Fibroblast of lung (primary cell): ENCODE results near the gene ELAVL1. TPM values are rescaled to one million over a fixed set of nuclear protein-coding genes. Genes with fewer than 3 reads are reported as not detected.

ENCODE experiments used
- DNase-seq, 2 donors: peaks; one replicate each; pipeline versions ENCODE4 v3.0.0 to v3.0.0-alpha.2; 2010; ENCODE audit warnings: low read depth in 2 of 2
- H2AFZ ChIP-seq: 2 replicates; pipeline ENCODE4 v1.5.1; 2012; ENCODE audit warnings: low read length, control low read depth, inconsistent platforms
- H3K27ac ChIP-seq: 2 replicates; pipeline ENCODE4 v1.5.1; 2011; ENCODE audit warnings: low read length, control low read depth; ENCODE audit not compliant: insufficient read depth
- H3K27me3 ChIP-seq: 2 replicates; pipeline ENCODE4 v1.5.1; 2011; ENCODE audit warnings: mild to moderate bottlenecking, low read length; ENCODE audit not compliant: control insufficient read depth, insufficient read depth
- H3K36me3 ChIP-seq: 2 replicates; pipeline ENCODE4 v1.5.1; 2011; ENCODE audit warnings: low read length; ENCODE audit not compliant: control insufficient read depth, insufficient read depth
- H3K4me1 ChIP-seq: 2 replicates; pipeline ENCODE4 v1.5.1; 2011; ENCODE audit warnings: low read length; ENCODE audit not compliant: control insufficient read depth, insufficient read depth; ENCODE audit errors: extremely low read depth
- H3K4me2 ChIP-seq: 2 replicates; pipeline ENCODE4 v1.5.1; 2011; ENCODE audit warnings: low read length, control low read depth; ENCODE audit not compliant: insufficient read depth; ENCODE audit errors: extremely low read depth
- H3K4me3 ChIP-seq, 4 experiments: fragments of 200-600 bp in 1 of 4; sonication (generic) in 1 of 4; replicated peaks in 1 of 4; 2 replicates each; pipeline ENCODE4 v1.5.1; 2011 to 2016; ENCODE audit warnings: low read length in 4 of 4, low read depth in 3 of 4, mild to moderate bottlenecking in 3 of 4, control low read depth in 2 of 4, inconsistent platforms in 1 of 4, mixed read lengths in 1 of 4; ENCODE audit not compliant: insufficient read depth in 1 of 4; ENCODE audit errors: control extremely low read depth in 1 of 4
- H3K79me2 ChIP-seq: 2 replicates; pipeline ENCODE4 v1.5.1; 2012; ENCODE audit warnings: mild to moderate bottlenecking, low read length, inconsistent platforms; ENCODE audit not compliant: control insufficient read depth, insufficient read depth
- H3K9ac ChIP-seq: 2 replicates; pipeline ENCODE4 v1.5.1; 2011; ENCODE audit warnings: mild to moderate bottlenecking, low read length, control low read depth; ENCODE audit not compliant: insufficient read depth
- H3K9me3 ChIP-seq: 2 replicates; pipeline ENCODE4 v1.5.1; 2012; ENCODE audit warnings: low read depth, low read length; ENCODE audit not compliant: control insufficient read depth, insufficient read depth
- H4K20me1 ChIP-seq: 2 replicates; pipeline ENCODE4 v1.5.1; 2011; ENCODE audit warnings: low read length; ENCODE audit not compliant: control insufficient read depth, insufficient read depth; ENCODE audit errors: extremely low read depth
- EZH2 ChIP-seq: IDR thresholded peaks from 2 replicates; pipeline ENCODE4 v1.5.1; 2012; ENCODE audit warnings: low read length, control low read depth, mild to moderate bottlenecking; ENCODE audit errors: missing control alignments
- polyA plus RNA-seq, 2 donors: library from polyadenylated mRNA; depleted of rRNA in 1 of 2; stranded (reverse) in 1 of 2; unstranded in 1 of 2; fragments of >200 nt; gene quantifications; 2 replicates each; pipeline ENCODE4 v1.2.1, GENCODE V29; 2011 to 2012; ENCODE audit warnings: missing spikeins in 1 of 2
- total RNA-seq: library from RNA; depleted of rRNA; stranded (reverse); fragments of >200 nt; gene quantifications from 2 replicates; pipeline ENCODE4 v1.2.1, GENCODE V29; 2014
- TF ChIP-seq, protein P1 (sequence below), 2 donors: IDR thresholded peaks in 1 of 2; conservative IDR thresholded peaks in 1 of 2; 1 replicate in 1 of 2; 2 replicates in 1 of 2; pipeline ENCODE4 v1.5.1; 2011 to 2012; ENCODE audit warnings: low read length in 2 of 2, control low read depth in 1 of 2, inconsistent platforms in 1 of 2, low read depth in 1 of 2, mild to moderate bottlenecking in 1 of 2

Gene ELAVL1
- total and polyA plus RNA-seq, 2 donors (not counting 1 experiment from before 2014, with no cell fraction given) = 15.2 to 61.6 TPM

DNA sequence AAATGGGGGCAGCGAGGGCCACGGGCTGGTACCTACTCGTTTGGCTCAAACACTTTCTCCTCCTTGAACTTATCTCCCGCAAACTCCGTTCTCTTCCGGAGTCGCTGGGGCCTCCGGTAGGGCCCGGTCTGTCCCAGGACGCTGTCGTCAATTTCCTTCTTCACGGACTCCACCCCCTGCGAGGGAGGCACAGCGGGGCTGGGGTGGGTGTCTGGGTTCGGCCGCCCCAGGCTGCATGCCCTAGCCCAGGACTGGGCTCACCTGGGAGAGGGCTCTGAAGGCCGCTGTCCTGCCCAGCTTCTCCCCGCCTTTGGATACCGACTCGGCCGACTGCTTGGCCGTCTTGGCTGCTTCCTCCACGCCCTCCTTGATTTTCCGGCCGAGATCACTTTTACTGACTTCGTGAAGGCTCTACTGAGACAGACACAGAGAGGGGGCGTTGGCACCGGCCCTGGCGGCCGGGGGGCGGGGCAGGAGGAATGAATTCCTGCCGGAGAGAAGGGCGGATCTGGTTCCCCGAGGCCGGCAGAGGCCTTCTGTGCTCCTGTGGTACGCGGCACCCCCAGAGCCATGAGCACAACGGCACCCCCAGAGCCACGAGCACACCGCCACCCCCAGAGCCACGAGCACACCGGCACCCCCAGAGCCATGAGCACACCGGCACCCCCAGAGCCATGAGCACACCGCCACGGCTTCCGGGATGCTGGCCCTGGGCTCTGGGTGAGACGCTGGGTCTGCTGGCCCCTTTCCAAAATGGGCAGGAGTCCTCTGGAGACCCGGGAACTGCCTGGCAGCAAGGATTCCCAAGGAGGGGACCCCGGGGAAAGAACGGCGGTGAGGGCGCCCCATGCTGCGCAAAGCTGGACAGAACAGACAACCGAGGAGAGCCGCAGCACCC lies 71.4 kb downstream of the ELAVL1 start:
- Histone ChIP-seq H3K27me3 (no peaks in the 10 kb centered on the region), H3K4me1 (peaks cover 10% of the 10 kb centered on the region), H3K9ac (no peak overlapping the region), H3K27ac (no peak overlapping the region), H3K4me3 (no peak overlapping the region), H3K4me2 (no peak overlapping the region), H2AFZ (no peak overlapping the region), H3K79me2 (no peaks in the 10 kb centered on the region), H3K9me3 (no peaks in the 10 kb centered on the region), H3K36me3 (peaks cover 38% of the 10 kb centered on the region), H4K20me1 (no peaks in the 10 kb centered on the region)
- TF ChIP-seq, protein P1, sequence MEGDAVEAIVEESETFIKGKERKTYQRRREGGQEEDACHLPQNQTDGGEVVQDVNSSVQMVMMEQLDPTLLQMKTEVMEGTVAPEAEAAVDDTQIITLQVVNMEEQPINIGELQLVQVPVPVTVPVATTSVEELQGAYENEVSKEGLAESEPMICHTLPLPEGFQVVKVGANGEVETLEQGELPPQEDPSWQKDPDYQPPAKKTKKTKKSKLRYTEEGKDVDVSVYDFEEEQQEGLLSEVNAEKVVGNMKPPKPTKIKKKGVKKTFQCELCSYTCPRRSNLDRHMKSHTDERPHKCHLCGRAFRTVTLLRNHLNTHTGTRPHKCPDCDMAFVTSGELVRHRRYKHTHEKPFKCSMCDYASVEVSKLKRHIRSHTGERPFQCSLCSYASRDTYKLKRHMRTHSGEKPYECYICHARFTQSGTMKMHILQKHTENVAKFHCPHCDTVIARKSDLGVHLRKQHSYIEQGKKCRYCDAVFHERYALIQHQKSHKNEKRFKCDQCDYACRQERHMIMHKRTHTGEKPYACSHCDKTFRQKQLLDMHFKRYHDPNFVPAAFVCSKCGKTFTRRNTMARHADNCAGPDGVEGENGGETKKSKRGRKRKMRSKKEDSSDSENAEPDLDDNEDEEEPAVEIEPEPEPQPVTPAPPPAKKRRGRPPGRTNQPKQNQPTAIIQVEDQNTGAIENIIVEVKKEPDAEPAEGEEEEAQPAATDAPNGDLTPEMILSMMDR (conservative IDR thresholded peaks at IDR 0.05 in 1 of 2, IDR thresholded peaks at IDR 0.05 in 1 of 2; ENCODE audit: low read depth in 1 of 2, low read length in 2 of 2) = no peak
- TF ChIP-seq EZH2 = no peak
- DNase-seq = no peak

DNA sequence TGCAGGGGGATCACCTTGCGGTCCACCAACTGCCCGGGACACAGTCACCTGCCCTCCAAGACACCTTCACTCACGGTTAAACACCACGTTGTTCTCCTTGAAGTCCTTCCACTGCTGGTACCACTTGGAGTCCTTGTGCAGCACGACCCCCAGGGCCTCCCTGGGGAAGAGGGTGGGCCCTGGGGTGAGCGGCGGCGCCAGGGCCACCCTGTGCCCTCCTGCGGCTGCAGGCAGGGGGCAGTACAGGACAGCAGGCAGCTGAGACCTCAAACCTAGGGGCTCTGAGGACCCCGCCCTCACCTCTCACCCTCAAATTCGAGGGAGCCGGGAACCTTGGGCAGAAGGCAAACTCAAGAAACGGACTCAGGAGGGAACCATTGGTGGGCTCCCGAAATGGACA lies 72.0 kb downstream of the ELAVL1 start:
- DNase-seq = no peak
- Histone ChIP-seq H3K79me2 (no peaks in the 10 kb centered on the region), H3K27ac (no peak overlapping the region), H4K20me1 (no peaks in the 10 kb centered on the region), H3K4me2 (no peak overlapping the region), H2AFZ (no peak overlapping the region), H3K36me3 (peaks cover 38% of the 10 kb centered on the region), H3K4me3 (no peak overlapping the region), H3K9me3 (no peaks in the 10 kb centered on the region), H3K9ac (no peak overlapping the region), H3K4me1 (peaks cover 13% of the 10 kb centered on the region), H3K27me3 (no peaks in the 10 kb centered on the region)
- TF ChIP-seq, protein P1 (conservative IDR thresholded peaks at IDR 0.05 in 1 of 2, IDR thresholded peaks at IDR 0.05 in 1 of 2; ENCODE audit: low read depth in 1 of 2, low read length in 2 of 2) = peak; percentile 8 to 22
- no peak for TF ChIP-seq EZH2

DNA sequence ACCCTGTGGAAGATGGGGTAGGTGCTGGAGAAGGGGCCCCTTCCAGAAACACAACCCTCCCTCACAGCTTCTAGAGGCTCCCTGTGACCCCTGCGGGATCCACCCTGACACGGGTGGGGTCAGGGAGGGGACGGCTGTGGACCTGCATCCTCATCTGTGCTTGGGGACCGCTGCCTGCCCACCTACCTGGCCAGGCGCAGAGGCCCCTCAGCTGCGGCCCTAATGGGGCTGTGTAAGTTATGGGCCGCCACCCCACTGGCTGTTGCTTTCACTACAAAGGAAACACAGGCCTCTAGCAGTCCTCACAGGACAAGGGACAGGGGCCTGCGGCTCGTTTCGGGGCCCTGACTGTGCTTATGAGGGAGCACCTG lies 72.5 kb downstream of the ELAVL1 start:
- Histone ChIP-seq H3K27ac (no peak overlapping the region), H3K4me3 (no peak overlapping the region), H3K4me1 (peaks cover 17% of the 10 kb centered on the region), H3K9me3 (no peaks in the 10 kb centered on the region), H4K20me1 (no peaks in the 10 kb centered on the region), H3K79me2 (no peaks in the 10 kb centered on the region), H3K36me3 (peaks cover 40% of the 10 kb centered on the region), H2AFZ (no peak overlapping the region), H3K4me2 (no peak overlapping the region), H3K27me3 (no peaks in the 10 kb centered on the region), H3K9ac (no peak overlapping the region)
- TF ChIP-seq EZH2 = no peak
- TF ChIP-seq, protein P1 (conservative IDR thresholded peaks at IDR 0.05 in 1 of 2, IDR thresholded peaks at IDR 0.05 in 1 of 2; ENCODE audit: low read depth in 1 of 2, low read length in 2 of 2) = no peak
- DNase-seq = no peak
